CD4-positive, alpha-beta T cell treated with Interleukin-4 for 1 hour (primary cell): ENCODE measurements around the gene UGT1A10.
"Not testable (repeated sequence)": the region's sequence is repeated elsewhere in the genome, so short reads cannot be mapped to it uniquely, and the experiment has no call there.

ENCODE experiments used
- DNase-seq, 2 donors: peaks; one replicate each; pipeline ENCODE4 v3.0.0-alpha.2; 2020 to 2022

The UGT1A10 gene

GRCh38 chr2:233636306-233636705 lies at the start of gene UGT1A10:
Gene UGT1A10 (plus strand): TSS chr2:233636448. CDS start chr2:233636523, 75 bp downstream.
- not testable (repeated sequence) for DNase-seq

GRCh38 chr2:233588400-233588799 lies 47.8 kb upstream of the UGT1A10 start:
- DNase-seq: no peak

GRCh38 chr2:233592706-233593105 lies 43.5 kb upstream of the UGT1A10 start:
- not testable (repeated sequence) for DNase-seq

- no peak for DNase-seq
Measured at GRCh38 chr2:233593201-233593600, 43.0 kb upstream of the UGT1A10 start.

DNA sequence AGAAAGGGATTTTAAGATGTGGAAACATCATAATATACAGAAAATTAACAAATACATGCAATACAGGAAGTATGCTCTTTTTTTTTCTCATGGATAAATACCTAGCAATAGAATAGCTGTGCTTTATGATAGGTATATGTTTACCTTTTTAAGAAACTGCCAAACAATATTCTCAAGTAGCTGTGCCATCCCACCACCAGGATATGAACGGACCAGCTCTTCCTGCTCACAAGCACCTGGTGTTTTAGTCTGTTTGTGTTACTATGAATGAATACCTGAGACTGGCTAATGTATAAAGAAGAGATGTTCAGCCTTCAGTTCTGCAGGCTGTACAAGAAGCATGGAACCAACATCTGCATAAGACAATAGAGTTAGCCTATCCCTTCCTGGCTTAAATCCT lies 38.7 kb upstream of the UGT1A10 start:
- no peak for DNase-seq

- no peak for DNase-seq
Measured at GRCh38 chr2:233598952-233599351, 37.3 kb upstream of the UGT1A10 start.

- no peak for DNase-seq
Measured at GRCh38 chr2:233600386-233600785, 35.9 kb upstream of the UGT1A10 start.

GRCh38 chr2:233602076-233602475 lies 34.2 kb upstream of the UGT1A10 start:
- DNase-seq: no peak

- no peak for DNase-seq
Measured at GRCh38 chr2:233603520-233603919, 32.7 kb upstream of the UGT1A10 start.

DNA sequence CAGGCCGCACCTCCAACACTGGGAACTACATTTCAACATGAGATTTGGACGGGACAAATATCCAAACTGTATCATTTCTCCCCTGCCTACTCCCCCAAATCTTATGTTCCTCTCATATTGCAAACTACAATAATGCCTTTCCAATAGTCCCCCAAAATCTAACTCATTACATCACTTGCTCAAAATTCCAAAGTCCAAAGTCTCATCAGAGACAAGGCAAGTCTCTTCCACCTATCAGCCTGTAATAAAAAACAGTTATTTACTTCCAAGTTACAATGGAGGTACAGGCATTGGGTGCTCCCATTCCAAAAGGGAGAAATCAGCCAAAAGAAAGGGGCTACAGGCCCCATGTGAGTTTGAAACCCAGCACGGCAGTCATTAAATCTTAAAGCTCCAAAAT lies 31.4 kb upstream of the UGT1A10 start:
- DNase-seq: no peak

- no peak for DNase-seq
Measured at GRCh38 chr2:233605680-233606079, 30.6 kb upstream of the UGT1A10 start.

- DNase-seq: no peak
Measured at GRCh38 chr2:233611284-233611683, 25.0 kb upstream of the UGT1A10 start.

- DNase-seq: not testable (repeated sequence)
Measured at GRCh38 chr2:233617476-233617875, 18.8 kb upstream of the UGT1A10 start, which contains the start of gene UGT1A8. Gene UGT1A8 (plus strand): TSS chr2:233617633. CDS start chr2:233617708, 75 bp downstream.

- no peak for DNase-seq
Measured at GRCh38 chr2:233620204-233620603, 16.0 kb upstream of the UGT1A10 start.

- not testable (repeated sequence) for DNase-seq
Measured at GRCh38 chr2:233621863-233622262, 14.4 kb upstream of the UGT1A10 start.

GRCh38 chr2:233627331-233628025 lies 8.8 kb upstream of the UGT1A10 start:
- no peak for DNase-seq

DNA sequence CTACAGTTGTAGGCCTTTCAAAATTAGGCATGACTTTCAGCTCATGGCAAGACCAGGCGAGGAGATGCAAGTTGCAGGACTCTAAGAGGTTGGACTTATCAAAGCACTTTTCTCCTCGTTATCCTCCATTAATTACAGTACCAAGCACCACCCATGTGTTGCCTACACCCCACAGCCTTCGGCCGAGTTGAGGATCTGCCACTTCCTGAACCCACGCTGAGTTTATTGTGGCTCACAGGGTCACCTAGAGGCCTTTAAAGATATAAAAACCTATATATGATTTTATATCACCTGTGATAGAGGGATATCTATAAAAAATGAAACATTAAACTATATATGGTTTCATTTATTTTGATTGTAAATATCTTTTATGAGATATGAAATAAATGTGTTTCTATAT lies 2.6 kb downstream of the UGT1A10 start:
- no peak for DNase-seq

DNA sequence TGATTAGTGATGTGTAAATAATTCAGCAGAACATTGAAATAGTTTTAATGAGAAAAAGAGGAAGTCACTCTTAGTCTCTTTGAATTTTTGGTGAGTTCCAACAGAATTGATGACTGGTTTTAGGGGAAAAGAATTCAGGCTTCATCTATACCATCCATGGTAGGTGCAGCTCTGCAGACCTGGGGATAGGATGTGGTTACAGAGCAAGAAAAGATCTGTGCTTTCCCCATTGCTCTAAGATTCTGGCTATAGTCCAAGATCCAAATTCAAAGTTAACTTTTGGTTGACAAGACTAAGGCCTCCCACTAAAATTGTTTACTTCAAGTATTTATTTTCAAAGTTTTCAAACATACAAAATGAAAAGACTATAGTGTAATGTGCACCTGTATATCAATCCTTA lies 3.6 kb downstream of the UGT1A10 start:
- DNase-seq: peak in 1 of 2 donors; percentile 3

DNA sequence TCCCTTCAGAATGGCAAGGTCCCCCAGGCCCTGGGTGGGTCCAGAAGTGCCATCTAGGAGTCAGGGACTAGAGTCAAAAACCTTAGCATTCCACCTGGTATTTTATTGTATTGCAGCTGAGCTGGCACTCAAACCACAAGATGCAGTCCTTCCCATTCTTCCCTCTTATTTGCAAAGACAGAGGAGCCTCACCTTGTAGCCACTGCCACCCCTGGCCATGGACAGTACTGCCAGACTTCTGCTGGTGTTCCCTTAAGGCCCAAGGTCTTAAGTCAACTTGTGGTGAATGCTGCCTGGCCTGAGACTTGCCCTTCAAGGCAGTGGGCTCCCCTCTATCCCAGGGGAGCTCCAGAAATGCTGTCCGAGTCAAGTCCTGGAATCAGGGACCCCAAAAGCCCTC lies 6.9 kb downstream of the UGT1A10 start:
- no peak for DNase-seq

DNA sequence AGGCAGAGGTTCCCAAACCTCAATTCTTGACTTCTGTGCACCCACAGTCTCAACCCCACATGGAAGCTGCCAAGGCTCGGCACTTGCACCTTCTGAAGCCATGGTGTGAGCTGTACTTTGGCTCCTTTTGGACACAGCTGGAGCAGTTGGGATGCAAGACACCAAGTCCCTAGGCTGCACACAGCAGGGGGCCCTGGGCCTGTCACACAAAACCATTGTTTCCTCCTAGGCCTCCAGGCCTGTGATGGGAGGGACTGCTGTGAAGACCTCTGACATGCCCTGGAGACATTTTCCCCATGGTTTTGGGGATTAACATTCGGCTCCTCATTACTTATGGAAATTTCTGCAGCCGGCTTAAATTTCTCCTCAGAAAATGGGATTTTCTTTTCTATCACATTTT lies 9.8 kb downstream of the UGT1A10 start:
- DNase-seq: not testable (repeated sequence)

GRCh38 chr2:233650981-233651380 lies 14.7 kb downstream of the UGT1A10 start:
- no peak for DNase-seq

- no peak for DNase-seq
Measured at GRCh38 chr2:233651430-233651829, 15.2 kb downstream of the UGT1A10 start.

DNA sequence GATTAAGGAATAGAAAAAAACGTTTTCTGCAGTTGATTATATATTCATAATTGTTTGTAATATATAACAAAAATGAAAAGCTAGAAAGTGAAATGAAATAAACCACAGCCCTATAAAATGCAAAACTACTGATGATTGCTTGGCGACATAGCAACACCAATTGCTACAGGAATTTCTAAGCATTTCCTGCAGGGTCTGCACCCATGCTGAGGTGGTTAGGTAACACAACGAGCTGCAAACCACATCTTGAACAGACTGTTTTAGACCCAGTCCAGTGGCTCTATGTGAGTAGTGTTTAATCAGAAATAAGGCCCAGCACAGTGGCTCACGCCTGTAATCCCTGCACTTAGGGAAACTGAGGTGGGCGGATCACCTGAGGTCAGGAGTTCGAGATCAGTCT lies 18.3 kb downstream of the UGT1A10 start:
- no peak for DNase-seq

DNA sequence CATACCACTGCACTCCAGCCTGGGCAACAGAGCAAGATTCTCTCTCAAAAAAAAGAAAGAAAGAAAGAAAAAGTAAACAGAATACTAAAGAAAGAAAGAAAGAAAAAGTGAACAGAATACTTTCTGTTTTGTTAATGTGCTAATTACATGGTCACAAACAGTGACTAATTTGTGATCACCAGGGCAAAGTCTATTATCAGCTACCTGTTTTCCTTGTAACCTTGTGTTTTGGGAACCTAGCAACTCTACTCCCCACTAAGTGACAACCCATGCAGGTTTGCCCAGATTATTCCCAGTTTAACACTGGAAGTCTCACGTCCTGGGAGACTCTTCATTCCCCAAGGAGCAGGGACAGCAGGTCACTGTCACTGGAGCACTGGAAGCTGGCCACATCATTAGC lies 18.8 kb downstream of the UGT1A10 start:
- no peak for DNase-seq

DNA sequence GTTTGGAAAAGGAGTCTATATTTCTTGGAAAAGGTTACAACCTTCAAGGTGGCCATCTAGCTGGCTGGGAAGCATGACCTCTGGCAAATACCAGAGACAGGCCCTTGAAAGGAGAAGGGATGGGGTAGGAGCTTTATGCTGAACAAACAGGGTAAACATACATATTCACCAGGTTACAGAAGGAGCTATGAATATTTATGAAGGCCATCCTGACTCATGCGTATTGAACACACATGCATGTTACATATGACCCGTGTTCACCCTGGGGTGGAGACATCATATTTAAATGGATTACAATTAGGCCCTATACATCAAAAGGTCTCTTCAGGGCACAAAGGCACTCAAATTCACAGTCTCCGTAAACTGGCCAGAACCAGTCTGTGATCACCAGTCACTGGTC lies 19.7 kb downstream of the UGT1A10 start:
- DNase-seq: not testable (repeated sequence)
